Uterus (tissue), 4 donors: ENCODE measurements around the gene MGAT4A. TPM values are rescaled to one million over a fixed set of nuclear protein-coding genes. Genes with fewer than 3 reads are reported as not detected.

Experiments used
- DNase-seq, 2 donors: peaks; one replicate each; pipeline ENCODE4 v3.0.0-alpha.2; 2019 to 2020
- H3K27ac ChIP-seq, 2 donors: fragments of 200-600 bp; sonication (generic); 1 replicate in 1 of 2; 2 replicates in 1 of 2; pipeline ENCODE4 v1.5.1; 2016 to 2018
- H3K27me3 ChIP-seq, 2 donors: fragments of 200-600 bp; sonication (generic); one replicate each; pipeline ENCODE4 v1.5.1; 2018 to 2019; ENCODE audit warnings: control low read depth in 1 of 2
- H3K36me3 ChIP-seq, 2 donors: fragments of 200-600 bp; sonication (generic); one replicate each; pipeline ENCODE4 v1.5.1; 2019; ENCODE audit warnings: control low read depth in 1 of 2
- H3K4me1 ChIP-seq, 2 donors: fragments of 200-600 bp; sonication (generic); one replicate each; pipeline ENCODE4 v1.5.1; 2018 to 2019; ENCODE audit warnings: control low read depth in 1 of 2
- H3K4me3 ChIP-seq, 2 donors: fragments of 200-600 bp; sonication (generic); 1 replicate in 1 of 2; 2 replicates in 1 of 2; pipeline ENCODE4 v1.5.1; 2018 to 2019; ENCODE audit warnings: mild to moderate bottlenecking in 1 of 2
- H3K9me3 ChIP-seq, 2 donors: fragments of 200-600 bp; sonication (generic); one replicate each; pipeline ENCODE4 v1.5.1; 2019; ENCODE audit warnings: control low read depth in 1 of 2
- CTCF ChIP-seq, 4 experiments: fragments of 200-600 bp in 2 of 4; fragments of 450-650 bp in 2 of 4; sonication (generic) in 2 of 4; IDR thresholded peaks; one replicate each; pipeline ENCODE4 v1.5.1; 2016 to 2019; ENCODE audit warnings: antibody characterized with exemption in 4 of 4, mild to moderate bottlenecking in 2 of 4, moderate library complexity in 1 of 4
- POLR2A ChIP-seq, 2 donors: fragments of 450-650 bp; IDR thresholded peaks; one replicate each; pipeline ENCODE4 v1.6.1; 2016; ENCODE audit warnings: antibody characterized with exemption in 2 of 2, mild to moderate bottlenecking in 1 of 2, moderate library complexity in 1 of 2
- intact Hi-C: fragments of 100-400 bp; cut with DNase I; formaldehyde crosslinking; loops from one replicate; pipeline ENCODE4 v1.15.1; 2023; ENCODE audit warnings: low total_unique reads
- total RNA-seq, 4 donors: library from RNA; depleted of rRNA in 3 of 4; stranded (reverse); fragments of >200 nt in 3 of 4; gene quantifications; one replicate each; pipeline versions ENCODE4 v1.1.0 to v1.2.4, GENCODE V29; 2014 to 2023
- donor health status: DM: yes; HTN: yes; CAD: no.

The MGAT4A gene
- total RNA-seq, 4 donors from 2014 or later, result 25.9 to 107 (median 52.9) TPM

GRCh38 chr2:98776136-98776535 lies 45.2 kb upstream of the MGAT4A start:
- H3K4me1 ChIP-seq, result no peaks in the 10 kb centered on the region
- DNase-seq, result no peak
- peak overlapping the region; percentile 23 to 40 for H3K27ac ChIP-seq
- H3K27me3 ChIP-seq, result no peaks in the 10 kb centered on the region
- no peaks in the 10 kb centered on the region for H3K36me3 ChIP-seq
- no peak overlapping the region for H3K4me3 ChIP-seq
- no peaks in the 10 kb centered on the region for H3K9me3 ChIP-seq
- TF ChIP-seq POLR2A (IDR thresholded peaks at IDR 0.05) (no peak), CTCF (IDR thresholded peaks at IDR 0.05) (no peak)
- intact Hi-C loops, result no loop called here

- peak in 1 of 2 donors; percentile 66 for DNase-seq
- H3K27me3 ChIP-seq, result no peaks in the 10 kb centered on the region
- H3K4me1 ChIP-seq, result no peaks in the 10 kb centered on the region
- TF ChIP-seq POLR2A (IDR thresholded peaks at IDR 0.05), result no peak
- H3K27ac ChIP-seq, result peak overlapping the region; percentile 35 to 49
- H3K4me3 ChIP-seq, result no peak overlapping the region
- no peaks in the 10 kb centered on the region for H3K9me3 ChIP-seq
- no peaks in the 10 kb centered on the region for H3K36me3 ChIP-seq
- intact Hi-C loops, result no loop called here
These were observed 44.4 kb upstream of the MGAT4A start for GRCh38 chr2:98775146-98775986.

GRCh38 chr2:98773907-98774306 lies 43.0 kb upstream of the MGAT4A start:
- Histone ChIP-seq H3K9me3 (no peaks in the 10 kb centered on the region), H3K4me1 (no peaks in the 10 kb centered on the region), H3K27ac (no peak overlapping the region), H3K27me3 (no peaks in the 10 kb centered on the region), H3K4me3 (no peak overlapping the region), H3K36me3 (no peaks in the 10 kb centered on the region)
- DNase-seq, result no peak
- intact Hi-C loops, result no loop called here
- TF ChIP-seq CTCF (IDR thresholded peaks at IDR 0.05) (no peak), POLR2A (IDR thresholded peaks at IDR 0.05) (no peak)

- H3K36me3 ChIP-seq, result no peaks in the 10 kb centered on the region
- H3K4me3 ChIP-seq, result no peak overlapping the region
- no peak for DNase-seq
- H3K9me3 ChIP-seq, result no peaks in the 10 kb centered on the region
- TF ChIP-seq POLR2A (IDR thresholded peaks at IDR 0.05) (no peak), CTCF (IDR thresholded peaks at IDR 0.05) (no peak)
- H3K27ac ChIP-seq, result no peak overlapping the region
- intact Hi-C loops, result no loop called here
- no peaks in the 10 kb centered on the region for H3K27me3 ChIP-seq
- no peaks in the 10 kb centered on the region for H3K4me1 ChIP-seq
These were observed 42.2 kb upstream of the MGAT4A start for GRCh38 chr2:98773169-98773568.

- TF ChIP-seq POLR2A (IDR thresholded peaks at IDR 0.05), result no peak
- no peak for TF ChIP-seq CTCF (IDR thresholded peaks at IDR 0.05)
- Histone ChIP-seq H3K27ac (no peak overlapping the region), H3K27me3 (no peaks in the 10 kb centered on the region), H3K36me3 (no peaks in the 10 kb centered on the region), H3K4me3 (no peak overlapping the region), H3K9me3 (no peaks in the 10 kb centered on the region), H3K4me1 (no peaks in the 10 kb centered on the region)
- intact Hi-C loops, result no loop called here
- DNase-seq, result no peak
These were observed 41.6 kb upstream of the MGAT4A start for GRCh38 chr2:98772536-98772935.
